HCT116 (cell line): Measurements from ENCODE around the gene GPR61. TPM values are rescaled to one million over a fixed set of nuclear protein-coding genes. Genes with fewer than 3 reads are reported as not detected.

ENCODE experiments used
- ATAC-seq: fragments of 200-7000 bp; cut with Tn5 transposase; 2 replicates; pipeline ENCODE4 v1.9.1; 2020; ENCODE audit warnings: mild to moderate bottlenecking, moderate library complexity
- BruUV-seq: library from RNA; stranded (reverse); fragments of 400-500 nt; replicated peaks from 2 replicates; lab custom pipeline; 2021; lab: Mats Ljungman, UMichigan
- CTCF ChIA-PET: fragments of 300-600 bp; sonication (Branson Sonifier 250); formaldehyde crosslinking; loops from one replicate; lab custom pipeline; 2021; ENCODE audit warnings: antibody characterized with exemption; lab: Charles Lee
- POLR2A ChIA-PET: fragments of 300-600, 350-600 bp; sonication (Branson Sonifier 250); formaldehyde crosslinking; loops from one replicate; lab custom pipeline; 2021; ENCODE audit warnings: antibody characterized with exemption; lab: Charles Lee
- RAD21 ChIA-PET, 2 experiments: fragments of 300-600 bp; sonication (Branson Sonifier 250); formaldehyde crosslinking; loops; one replicate each; lab custom pipeline; 2023; ENCODE audit warnings: low total read pairs in 2 of 2; ENCODE audit not compliant: uncharacterized antibody in 2 of 2, unreplicated experiment in 2 of 2, low non-redundant PET in 1 of 2; lab: Charles Lee
- DNase-seq: peaks from one replicate; pipeline ENCODE4 v3.0.0-alpha.2; 2010; ENCODE audit warnings: low read depth, low spot score
- H2AFZ ChIP-seq: fragments of 200-600 bp; shearing (Covaris generic), sonication (generic); 2 replicates; pipeline ENCODE4 v1.6.1; 2017; ENCODE audit warnings: low read depth, mixed run types, mixed read lengths, antibody characterized with exemption, low read length; ENCODE audit not compliant: poor library complexity, severe bottlenecking
- H3K27ac ChIP-seq: 2 replicates; pipeline ENCODE4 v1.5.1; 2012; ENCODE audit warnings: low read depth, low read length
- H3K27me3 ChIP-seq: fragments of 200-600 bp; sonication (generic); 2 replicates; pipeline ENCODE4 v1.6.1; 2016; ENCODE audit warnings: mixed run types, low read length, mixed read lengths; ENCODE audit not compliant: insufficient read depth
- H3K36me3 ChIP-seq, 2 experiments: fragments of 200-500 bp in 1 of 2; fragments of 200-600 bp in 1 of 2; sonication (Bioruptor generic) in 1 of 2; sonication (generic) in 1 of 2; 2 replicates each; pipeline versions ENCODE4 v1.5.1 to v1.6.1; 2014 to 2016; ENCODE audit warnings: low read length in 2 of 2, inconsistent platforms in 1 of 2, mixed read lengths in 1 of 2, mixed run types in 1 of 2; ENCODE audit not compliant: insufficient read depth in 2 of 2, control insufficient read depth in 1 of 2
- H3K4me1 ChIP-seq, 2 experiments: fragments of 200-600 bp in 1 of 2; sonication (generic) in 1 of 2; 2 replicates each; pipeline versions ENCODE4 v1.5.1 to v1.6.1; 2012 to 2017; ENCODE audit warnings: low read length in 2 of 2, inconsistent platforms in 1 of 2, mild to moderate bottlenecking in 1 of 2, mixed read lengths in 1 of 2, mixed run types in 1 of 2, moderate library complexity in 1 of 2; ENCODE audit not compliant: insufficient read depth in 2 of 2, control insufficient read depth in 1 of 2
- H3K4me2 ChIP-seq: fragments of 200-600 bp; sonication (generic); 2 replicates; pipeline ENCODE4 v1.6.1; 2017; ENCODE audit warnings: mixed run types, low read length, mixed read lengths
- H3K4me3 ChIP-seq, 2 experiments: fragments of 200-600 bp in 1 of 2; sonication (generic) in 1 of 2; replicated peaks in 1 of 2; 2 replicates each; pipeline ENCODE4 v1.5.1; 2011 to 2016; ENCODE audit warnings: low read length in 2 of 2, control low read depth in 1 of 2, low read depth in 1 of 2, mild to moderate bottlenecking in 1 of 2, mixed read lengths in 1 of 2, mixed run types in 1 of 2
- H3K79me2 ChIP-seq: fragments of 200-600 bp; sonication (generic); 2 replicates; pipeline ENCODE4 v1.6.1; 2017; ENCODE audit warnings: mild to moderate bottlenecking, mixed run types, low read length, moderate library complexity, mixed read lengths; ENCODE audit not compliant: insufficient read depth
- H3K9ac ChIP-seq: fragments of 200-600 bp; sonication (generic); 2 replicates; pipeline ENCODE4 v1.6.1; 2016; ENCODE audit warnings: low read length, mixed read lengths
- H3K9me2 ChIP-seq: fragments of 200-600 bp; sonication (generic), shearing (Covaris generic); 2 replicates; pipeline ENCODE4 v1.6.1; 2017; ENCODE audit warnings: mixed run types, mild to moderate bottlenecking, moderate library complexity; ENCODE audit not compliant: insufficient read depth
- H3K9me3 ChIP-seq, 2 experiments: fragments of 200-500 bp in 1 of 2; fragments of 200-600 bp in 1 of 2; sonication (Bioruptor generic) in 1 of 2; sonication (generic) in 1 of 2; 2 replicates each; pipeline ENCODE4 v1.6.1; 2014 to 2017; ENCODE audit warnings: low read length in 2 of 2, mixed read lengths in 2 of 2, inconsistent platforms in 1 of 2, low read depth in 1 of 2, mild to moderate bottlenecking in 1 of 2, mixed run types in 1 of 2, moderate library complexity in 1 of 2; ENCODE audit not compliant: control insufficient read depth in 1 of 2, insufficient read depth in 1 of 2
- H4K20me1 ChIP-seq: fragments of 200-600 bp; sonication (generic), shearing (Covaris generic); 2 replicates; pipeline ENCODE4 v1.6.1; 2017; ENCODE audit warnings: mixed run types, mild to moderate bottlenecking, moderate library complexity; ENCODE audit not compliant: insufficient read depth
- ATF3 ChIP-seq: IDR thresholded peaks from 2 replicates; pipeline ENCODE4 v1.6.1; 2012
- CBX3 ChIP-seq: IDR thresholded peaks from 2 replicates; pipeline ENCODE4 v1.6.1; 2012; ENCODE audit warnings: low read depth
- CEBPB ChIP-seq: IDR thresholded peaks from 2 replicates; pipeline ENCODE4 v1.6.1; 2012; ENCODE audit warnings: low read depth
- CTCF ChIP-seq, 3 experiments: fragments of 200-600 bp in 1 of 3; sonication (generic) in 1 of 3; IDR thresholded peaks in 2 of 3; conservative IDR thresholded peaks in 1 of 3; 2 replicates each; pipeline ENCODE4 v1.5.1; 2012 to 2017; ENCODE audit warnings: low read depth in 2 of 3, low read length in 2 of 3, antibody characterized with exemption in 1 of 3, borderline replicate concordance in 1 of 3, control low read depth in 1 of 3, mild to moderate bottlenecking in 1 of 3, mixed read lengths in 1 of 3, mixed run types in 1 of 3, moderate library complexity in 1 of 3; ENCODE audit not compliant: insufficient read depth in 1 of 3
- EGR1 ChIP-seq: IDR thresholded peaks from 2 replicates; pipeline ENCODE4 v1.6.1; 2012; ENCODE audit warnings: low read depth
- ELF1 ChIP-seq: IDR thresholded peaks from 2 replicates; pipeline ENCODE4 v1.6.1; 2012; ENCODE audit warnings: low read depth, borderline replicate concordance
- EZH2 ChIP-seq: fragments of 200-600 bp; sonication (generic); IDR thresholded peaks from 2 replicates; pipeline ENCODE4 v1.6.1; 2017; ENCODE audit warnings: antibody characterized with exemption, mixed run types
- EZH2phosphoT487 ChIP-seq: fragments of 200-600 bp; IDR thresholded peaks from 2 replicates; pipeline ENCODE4 v1.6.1; 2018; ENCODE audit warnings: antibody characterized with exemption, borderline replicate concordance
- FOSL1 ChIP-seq: IDR thresholded peaks from 2 replicates; pipeline ENCODE4 v1.6.1; 2012; ENCODE audit warnings: low read depth
- JUND ChIP-seq: IDR thresholded peaks from 2 replicates; pipeline ENCODE4 v1.6.1; 2012
- POLR2A ChIP-seq: IDR thresholded peaks from 2 replicates; pipeline ENCODE4 v1.7.0; 2011; ENCODE audit warnings: borderline replicate concordance; ENCODE audit not compliant: insufficient read depth, insufficient read length; ENCODE audit errors: extremely low read depth
- RAD21 ChIP-seq: IDR thresholded peaks from 2 replicates; pipeline ENCODE4 v1.6.1; 2012; ENCODE audit warnings: low read depth, mild to moderate bottlenecking
- REST ChIP-seq: IDR thresholded peaks from 2 replicates; pipeline ENCODE4 v1.6.1; 2012; ENCODE audit warnings: low read depth
- SIN3A ChIP-seq: IDR thresholded peaks from 2 replicates; pipeline ENCODE4 v1.6.1; 2012; ENCODE audit warnings: low read depth
- SP1 ChIP-seq: IDR thresholded peaks from 2 replicates; pipeline ENCODE4 v1.6.1; 2012; ENCODE audit warnings: low read depth
- ZFX ChIP-seq: fragments of 450-650 bp; IDR thresholded peaks from 2 replicates; pipeline ENCODE4 v1.6.1; 2017
- intact Hi-C: fragments of 100-400 bp; cut with micrococcal nuclease; formaldehyde crosslinking; loops from 2 replicates; pipeline ENCODE4 v1.10.0; 2022
- total RNA-seq: library from RNA; stranded (reverse); gene quantifications from one replicate; pipeline ENCODE4 v1.2.1, GENCODE V29; 2021; ENCODE audit not compliant: unreplicated experiment
- TF ChIP-seq, protein P1 (sequence below): IDR thresholded peaks from 2 replicates; pipeline ENCODE4 v1.6.1; 2012

GPR61 gene
- total RNA-seq, 1 experiment from 2014 or later, result not detected

DNA sequence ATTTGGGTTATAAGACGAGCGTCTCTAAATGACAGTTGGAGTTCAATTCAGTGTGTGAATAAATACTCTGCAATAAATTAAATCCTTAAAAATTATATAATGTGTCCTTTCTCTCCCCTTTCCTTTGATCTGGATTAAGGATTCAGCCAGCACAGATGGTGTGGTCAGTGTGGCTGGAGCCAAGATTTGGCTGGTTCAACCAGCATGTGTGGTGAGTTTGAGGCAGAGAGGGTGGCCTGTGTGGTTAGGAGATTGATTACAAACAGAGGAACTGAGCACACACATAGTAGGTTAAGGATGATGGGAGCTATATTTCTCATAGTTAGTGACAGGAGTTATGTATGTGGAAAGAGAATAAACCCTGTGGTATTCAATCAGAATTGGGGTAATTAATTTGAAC, 16.0 kb upstream of the GPR61 start (continued):
- TF ChIP-seq REST (no peak), POLR2A (no peak), ELF1 (no peak)

GRCh38 chr1:109527098-109527811, 12.4 kb upstream of the GPR61 start:
- ChIA-PET POLR2A (no interaction called here), RAD21 (no interaction called here), CTCF (no interaction called here)
- H3K79me2 ChIP-seq, result no peaks in the 10 kb centered on the region
- no peaks in the 10 kb centered on the region for H4K20me1 ChIP-seq
- no peaks in the 10 kb centered on the region for H3K9me2 ChIP-seq
- no peak overlapping the region for H3K4me3 ChIP-seq
- H3K4me2 ChIP-seq, result no peak overlapping the region
- no peaks in the 10 kb centered on the region for H3K9me3 ChIP-seq
- no peak overlapping the region for H3K9ac ChIP-seq
- H3K27me3 ChIP-seq, result no peaks in the 10 kb centered on the region; the same call in 1 of the 2 replicates
- no TSS peak for BruUV-seq
- no peak overlapping the region for H3K27ac ChIP-seq
- no peak overlapping the region for H2AFZ ChIP-seq
- ATAC-seq (no peak), DNase-seq (no peak)
- H3K4me1 ChIP-seq, result peaks cover 0 to 4% of the 10 kb centered on the region in 2 experiments; a peak in 1 of 4 replicates
- no peaks in the 10 kb centered on the region for H3K36me3 ChIP-seq
- intact Hi-C loops, result no loop called here
- no peak for TF ChIP-seq ATF3
- no peak for TF ChIP-seq SP1
- TF ChIP-seq EZH2phosphoT487, result no peak
- no peak for TF ChIP-seq ELF1
- TF ChIP-seq JUND, result no peak
- no peak for TF ChIP-seq EZH2
- TF ChIP-seq RAD21, result no peak
- no peak for TF ChIP-seq ZFX
- TF ChIP-seq CTCF (IDR thresholded peaks at IDR 0.05 in 2 of 3, conservative IDR thresholded peaks at IDR 0.05 in 1 of 3; ENCODE audit: borderline replicate concordance in 1 of 3, insufficient read depth in 1 of 3, low read depth in 2 of 3, low read length in 2 of 3), result no peak
- no peak for TF ChIP-seq CEBPB
- TF ChIP-seq REST, result no peak
- TF ChIP-seq EGR1, result no peak
- no peak for TF ChIP-seq SIN3A
- no peak for TF ChIP-seq CBX3
- TF ChIP-seq FOSL1, result no peak
- TF ChIP-seq, protein P1, sequence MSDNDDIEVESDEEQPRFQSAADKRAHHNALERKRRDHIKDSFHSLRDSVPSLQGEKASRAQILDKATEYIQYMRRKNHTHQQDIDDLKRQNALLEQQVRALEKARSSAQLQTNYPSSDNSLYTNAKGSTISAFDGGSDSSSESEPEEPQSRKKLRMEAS, result no peak
